ENCODE data around the gene TMEM79.

GRCh38 chr1:156286061-156286460 is 1.9 kb downstream of the TMEM79 start:
- no peak for TF ChIP-seq POLR2A (IDR thresholded peaks at IDR 0.05; ENCODE audit: low read depth, low read length)
- TF ChIP-seq POLR2AphosphoS5 (IDR thresholded peaks at IDR 0.05; ENCODE audit: low read depth, low read length) = no peak
- no peak for TF ChIP-seq SPI1 (IDR thresholded peaks at IDR 0.05; ENCODE audit: low read depth, low read length)
- no peak for TF ChIP-seq POU2F2 (IDR thresholded peaks at IDR 0.05; ENCODE audit: low read depth, low read length)
- TF ChIP-seq TAF1 (IDR thresholded peaks at IDR 0.05; ENCODE audit: low read depth, low read length) = no peak
- no peak for TF ChIP-seq PAX5 (IDR thresholded peaks at IDR 0.05; ENCODE audit: insufficient read depth, low read length, severe bottlenecking)

Data from GM12891 (cell line).